Smooth muscle cell of bladder (primary cell): ENCODE data around the gene IFIH1. TPM values are rescaled to one million over a fixed set of nuclear protein-coding genes. Genes with fewer than 3 reads are reported as not detected.

ENCODE experiments used
- total RNA-seq: library from RNA; depleted of rRNA; stranded (reverse); fragments of >200 nt; gene quantifications from 2 replicates; pipeline ENCODE4 v1.2.3, GENCODE V29; 2014

IFIH1 gene
- total RNA-seq = 3.4 and 4.8 TPM in 2 replicates

DNA sequence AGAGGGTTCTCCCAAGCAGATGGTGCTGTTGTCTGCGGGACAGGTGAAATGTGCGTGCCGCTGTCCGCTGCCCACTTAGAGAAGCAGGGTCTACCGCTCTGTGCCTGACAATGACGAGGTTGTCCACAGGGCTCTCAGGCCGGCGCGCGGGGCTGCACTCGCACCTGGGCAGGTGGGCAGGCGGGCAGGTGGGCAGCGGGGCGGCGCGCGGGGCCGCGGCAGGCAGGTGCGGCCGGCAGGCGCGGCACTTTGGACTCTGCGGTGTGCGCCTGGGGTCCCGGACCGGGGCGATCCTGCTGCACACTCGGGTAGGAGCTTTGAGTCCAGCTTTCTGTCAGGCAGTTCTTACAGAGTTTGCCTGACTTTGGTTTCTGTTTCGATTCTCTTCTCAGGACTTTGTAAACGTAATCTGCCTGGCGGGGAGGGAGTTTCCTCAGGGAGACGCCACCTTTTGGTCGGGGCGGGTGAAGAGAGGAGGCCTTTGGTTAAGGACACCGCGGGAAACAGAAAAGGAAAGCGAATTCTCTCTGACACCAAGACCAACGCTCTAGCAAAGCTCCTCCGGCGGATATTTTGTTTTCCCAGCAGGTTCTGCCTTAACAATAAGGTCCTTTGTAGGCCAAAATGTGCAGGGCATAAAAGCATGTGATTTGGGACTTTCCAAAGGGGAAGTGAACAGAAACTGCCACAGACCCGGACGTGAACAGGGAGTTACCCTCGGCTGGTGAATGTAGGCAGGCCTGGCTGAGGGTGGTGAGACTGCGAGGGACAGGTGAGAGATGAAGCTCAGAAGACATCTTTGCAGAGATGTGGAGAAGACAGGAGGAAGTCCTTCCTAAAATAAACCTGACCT is at the start of gene IFIH1:
IFIH1 (minus strand) TSS at position 357 of the 853 bp plus-strand sequence. CDS start 377 bp downstream, outside the sequence.

DNA sequence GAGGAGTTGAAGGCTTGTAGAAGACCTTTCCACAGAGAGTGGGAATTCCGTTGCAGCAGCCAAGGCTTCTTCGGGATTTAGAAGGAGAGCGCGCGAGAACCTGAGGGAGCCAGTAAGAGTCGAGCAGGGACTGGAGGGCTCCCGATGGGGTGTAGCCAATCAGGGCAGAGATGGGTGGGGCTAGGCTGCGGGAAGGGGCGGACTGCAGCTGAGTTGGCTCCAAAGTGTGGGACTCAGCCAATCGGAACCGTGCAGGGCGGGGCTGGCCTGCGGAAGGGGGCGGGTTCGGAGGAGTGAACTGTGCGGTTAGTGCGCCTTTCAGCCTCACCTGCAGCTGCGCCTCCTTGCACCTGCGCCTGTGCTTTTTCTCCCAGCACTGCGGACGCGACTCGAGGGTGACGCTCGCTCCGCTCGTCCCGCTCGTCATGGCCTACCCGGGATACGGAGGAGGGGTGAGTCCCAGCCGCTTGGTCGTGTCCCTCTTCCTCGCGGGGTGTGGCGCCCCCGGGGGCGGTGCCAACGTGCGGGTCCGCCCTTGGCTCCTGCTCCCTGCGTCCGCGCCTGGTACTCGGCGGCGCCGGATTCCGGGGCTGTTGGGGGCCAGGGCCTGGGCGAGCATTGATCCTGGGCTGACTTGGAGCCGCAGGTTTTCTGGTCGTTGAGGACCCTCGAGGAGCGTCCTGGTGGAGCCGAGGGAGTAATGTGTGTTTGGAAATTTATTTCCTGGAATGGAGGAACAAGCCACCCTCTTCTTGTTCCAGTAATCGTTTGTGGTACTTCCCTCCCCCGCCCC is 25.5 kb upstream of the IFIH1 start, which contains the start of gene GCA:
GCA (plus strand) TSS at position 309 of the 793 bp plus-strand sequence; CDS start at position 426, 117 bp downstream.

GRCh38 chr2:162243294-162243693 is 75.2 kb downstream of the IFIH1 start, which contains the start of gene FAP:
Gene FAP (minus strand): TSS chr2:162243445. CDS start chr2:162243327, 118 bp downstream.

Other genes starting within 250 kb of the IFIH1 start
- gene DPP4, start 244.5 kb downstream of the IFIH1 start, total RNA-seq = 235 and 251 TPM in 2 replicates
- 0.14 TPM in 1 of 2 replicates, not detected in the other for gene GCG, start 166.4 kb downstream of the IFIH1 start, total RNA-seq
- 148 and 197 TPM in 2 replicates for gene FAP, start 75.2 kb downstream of the IFIH1 start, total RNA-seq
- 2.0 and 3.7 TPM in 2 replicates for gene GCA, start 25.4 kb upstream of the IFIH1 start, total RNA-seq